ENCODE results near the gene ABLIM3.

DNA sequence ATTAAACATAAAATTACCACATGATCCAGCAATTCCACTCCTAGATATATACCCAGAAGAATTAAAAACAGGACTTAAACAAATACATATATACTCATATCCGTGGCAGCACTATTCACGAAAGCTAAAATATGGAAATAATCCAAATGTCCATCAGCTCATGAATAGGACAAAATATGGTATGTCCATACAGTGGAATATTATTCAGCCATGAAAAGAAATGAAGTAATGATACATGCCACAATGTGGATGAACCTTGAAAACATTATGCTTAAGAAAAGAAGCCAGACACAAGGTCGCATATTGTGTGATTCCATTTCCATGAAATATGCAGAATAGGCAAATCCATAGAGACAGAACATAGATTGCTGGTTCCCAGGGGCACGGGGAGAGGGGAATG lies 105.6 kb downstream of the ABLIM3 start:
- TF ChIP-seq, protein P1, sequence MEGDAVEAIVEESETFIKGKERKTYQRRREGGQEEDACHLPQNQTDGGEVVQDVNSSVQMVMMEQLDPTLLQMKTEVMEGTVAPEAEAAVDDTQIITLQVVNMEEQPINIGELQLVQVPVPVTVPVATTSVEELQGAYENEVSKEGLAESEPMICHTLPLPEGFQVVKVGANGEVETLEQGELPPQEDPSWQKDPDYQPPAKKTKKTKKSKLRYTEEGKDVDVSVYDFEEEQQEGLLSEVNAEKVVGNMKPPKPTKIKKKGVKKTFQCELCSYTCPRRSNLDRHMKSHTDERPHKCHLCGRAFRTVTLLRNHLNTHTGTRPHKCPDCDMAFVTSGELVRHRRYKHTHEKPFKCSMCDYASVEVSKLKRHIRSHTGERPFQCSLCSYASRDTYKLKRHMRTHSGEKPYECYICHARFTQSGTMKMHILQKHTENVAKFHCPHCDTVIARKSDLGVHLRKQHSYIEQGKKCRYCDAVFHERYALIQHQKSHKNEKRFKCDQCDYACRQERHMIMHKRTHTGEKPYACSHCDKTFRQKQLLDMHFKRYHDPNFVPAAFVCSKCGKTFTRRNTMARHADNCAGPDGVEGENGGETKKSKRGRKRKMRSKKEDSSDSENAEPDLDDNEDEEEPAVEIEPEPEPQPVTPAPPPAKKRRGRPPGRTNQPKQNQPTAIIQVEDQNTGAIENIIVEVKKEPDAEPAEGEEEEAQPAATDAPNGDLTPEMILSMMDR (conservative IDR thresholded peaks at IDR 0.05; ENCODE audit: low read depth in 2 of 2) = no peak
- TF ChIP-seq EZH2 (IDR thresholded peaks at IDR 0.05; ENCODE audit: low read depth, unreplicated experiment) (no peak), POLR2AphosphoS5 (IDR thresholded peaks at IDR 0.05; ENCODE audit: low read depth) (no peak)
- TF ChIP-seq, protein P2, sequence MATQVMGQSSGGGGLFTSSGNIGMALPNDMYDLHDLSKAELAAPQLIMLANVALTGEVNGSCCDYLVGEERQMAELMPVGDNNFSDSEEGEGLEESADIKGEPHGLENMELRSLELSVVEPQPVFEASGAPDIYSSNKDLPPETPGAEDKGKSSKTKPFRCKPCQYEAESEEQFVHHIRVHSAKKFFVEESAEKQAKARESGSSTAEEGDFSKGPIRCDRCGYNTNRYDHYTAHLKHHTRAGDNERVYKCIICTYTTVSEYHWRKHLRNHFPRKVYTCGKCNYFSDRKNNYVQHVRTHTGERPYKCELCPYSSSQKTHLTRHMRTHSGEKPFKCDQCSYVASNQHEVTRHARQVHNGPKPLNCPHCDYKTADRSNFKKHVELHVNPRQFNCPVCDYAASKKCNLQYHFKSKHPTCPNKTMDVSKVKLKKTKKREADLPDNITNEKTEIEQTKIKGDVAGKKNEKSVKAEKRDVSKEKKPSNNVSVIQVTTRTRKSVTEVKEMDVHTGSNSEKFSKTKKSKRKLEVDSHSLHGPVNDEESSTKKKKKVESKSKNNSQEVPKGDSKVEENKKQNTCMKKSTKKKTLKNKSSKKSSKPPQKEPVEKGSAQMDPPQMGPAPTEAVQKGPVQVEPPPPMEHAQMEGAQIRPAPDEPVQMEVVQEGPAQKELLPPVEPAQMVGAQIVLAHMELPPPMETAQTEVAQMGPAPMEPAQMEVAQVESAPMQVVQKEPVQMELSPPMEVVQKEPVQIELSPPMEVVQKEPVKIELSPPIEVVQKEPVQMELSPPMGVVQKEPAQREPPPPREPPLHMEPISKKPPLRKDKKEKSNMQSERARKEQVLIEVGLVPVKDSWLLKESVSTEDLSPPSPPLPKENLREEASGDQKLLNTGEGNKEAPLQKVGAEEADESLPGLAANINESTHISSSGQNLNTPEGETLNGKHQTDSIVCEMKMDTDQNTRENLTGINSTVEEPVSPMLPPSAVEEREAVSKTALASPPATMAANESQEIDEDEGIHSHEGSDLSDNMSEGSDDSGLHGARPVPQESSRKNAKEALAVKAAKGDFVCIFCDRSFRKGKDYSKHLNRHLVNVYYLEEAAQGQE (IDR thresholded peaks at IDR 0.05; ENCODE audit: unreplicated experiment) = no peak

Data from GM23338 (cell line).